H1 (cell line): ENCODE measurements around the gene AFF1. TPM values are rescaled to one million over a fixed set of nuclear protein-coding genes. Genes with fewer than 3 reads are reported as not detected.

Experiments used
- CTCF ChIA-PET: fragments of 300-600 bp; sonication (Branson Sonifier 250); formaldehyde crosslinking; loops from one replicate; lab custom pipeline; 2021; ENCODE audit not compliant: partially characterized antibody; lab: Charles Lee
- POLR2A ChIA-PET: fragments of 300-600 bp; sonication (Branson Sonifier 250); formaldehyde crosslinking; loops from one replicate; lab custom pipeline; 2021; ENCODE audit warnings: inconsistent platforms; ENCODE audit not compliant: partially characterized antibody; lab: Charles Lee
- DNase-seq, 2 experiments: peaks; one replicate each; pipeline versions ENCODE4 v3.0.0 to v3.0.0-alpha.2; 2010 to 2022; ENCODE audit warnings: low spot score in 2 of 2, low read depth in 1 of 2, mixed read lengths in 1 of 2
- FAIRE-seq: peaks from 2 replicates; lab custom pipeline; 2011; peaks lifted over from hg19 to GRCh38; lab: Jason Lieb, UNC
- H2AFZ ChIP-seq: 2 replicates; pipeline ENCODE4 v1.8.1; 2012; ENCODE audit warnings: low read length, inconsistent platforms
- H2AK5ac ChIP-seq: 2 replicates; pipeline ENCODE4 v1.6.1; 2013; ENCODE audit warnings: low read depth, low read length
- H2BK120ac ChIP-seq: replicated peaks from 2 replicates; pipeline ENCODE3; 2013; ENCODE audit warnings: low read depth, low read length, inconsistent platforms
- H2BK12ac ChIP-seq: 2 replicates; pipeline ENCODE4 v1.6.1; 2013; ENCODE audit warnings: low read depth, low read length
- H2BK15ac ChIP-seq: 2 replicates; pipeline ENCODE4 v1.6.1; 2013; ENCODE audit warnings: low read length
- H2BK20ac ChIP-seq: 2 replicates; pipeline ENCODE4 v1.6.1; 2013; ENCODE audit warnings: low read length
- H2BK5ac ChIP-seq: 2 replicates; pipeline ENCODE4 v1.6.1; 2013; ENCODE audit warnings: low read depth, low read length
- H3K14ac ChIP-seq: 2 replicates; pipeline ENCODE4 v1.6.1; 2013; ENCODE audit warnings: inconsistent platforms; ENCODE audit not compliant: insufficient read length
- H3K18ac ChIP-seq: 2 replicates; pipeline ENCODE4 v1.6.1; 2013; ENCODE audit warnings: low read length; ENCODE audit errors: extremely low read depth
- H3K23ac ChIP-seq: 2 replicates; pipeline ENCODE4 v1.6.1; 2013; ENCODE audit warnings: inconsistent platforms; ENCODE audit not compliant: insufficient read length
- H3K23me2 ChIP-seq: 2 replicates; pipeline ENCODE4 v1.6.1; 2013; ENCODE audit warnings: low read depth, low read length
- H3K27ac ChIP-seq: 2 replicates; pipeline ENCODE4 v1.6.1; 2011; ENCODE audit warnings: low read depth, low read length, inconsistent platforms
- H3K27me3 ChIP-seq, 4 experiments: replicated peaks in 1 of 4; 1 replicate in 1 of 4; 2 replicates in 3 of 4; pipeline versions ENCODE4 v1.6.1 to v1.8.1; 2011 to 2013; ENCODE audit warnings: low read length in 3 of 4, mild to moderate bottlenecking in 3 of 4, inconsistent platforms in 2 of 4, mixed read lengths in 2 of 4, moderate library complexity in 1 of 4; ENCODE audit not compliant: control insufficient read depth in 3 of 4, insufficient read depth in 3 of 4; ENCODE audit errors: extremely low read depth in 1 of 4
- H3K36me3 ChIP-seq, 4 experiments: 2 replicates each; pipeline versions ENCODE4 v1.6.1 to v1.8.1; 2011 to 2013; ENCODE audit warnings: mild to moderate bottlenecking in 4 of 4, low read length in 3 of 4, moderate library complexity in 2 of 4, control low read depth in 1 of 4, inconsistent platforms in 1 of 4; ENCODE audit not compliant: insufficient read depth in 4 of 4, control insufficient read depth in 2 of 4
- H3K4ac ChIP-seq: replicated peaks from 2 replicates; pipeline ENCODE3; 2013; ENCODE audit warnings: low read length, low read depth, mixed read lengths, inconsistent platforms; ENCODE audit not compliant: insufficient read length
- H3K4me1 ChIP-seq, 4 experiments: replicated peaks in 1 of 4; 1 replicate in 1 of 4; 2 replicates in 3 of 4; pipeline versions ENCODE4 v1.6.1 to v1.8.1; 2011 to 2013; ENCODE audit warnings: low read length in 3 of 4, inconsistent platforms in 2 of 4, mixed read lengths in 1 of 4; ENCODE audit not compliant: insufficient read depth in 4 of 4, control insufficient read depth in 3 of 4
- H3K4me2 ChIP-seq, 2 experiments: 2 replicates each; pipeline versions ENCODE4 v1.6.1 to v1.8.1; 2011 to 2013; ENCODE audit warnings: low read depth in 2 of 2, low read length in 2 of 2, control low read depth in 1 of 2, inconsistent platforms in 1 of 2, mild to moderate bottlenecking in 1 of 2; ENCODE audit not compliant: insufficient read depth in 1 of 2
- H3K4me3 ChIP-seq, 4 experiments: fragments of 200-600, 300-600 bp in 1 of 4; sonication (generic), shearing (Covaris generic), sonication (Bioruptor Twin) in 1 of 4; 2 replicates each; pipeline versions ENCODE4 v1.5.1 to v1.8.1; 2011 to 2016; ENCODE audit warnings: low read length in 4 of 4, low read depth in 3 of 4, control low read depth in 2 of 4, inconsistent platforms in 2 of 4, mild to moderate bottlenecking in 2 of 4, mixed read lengths in 1 of 4, moderate library complexity in 1 of 4; ENCODE audit not compliant: insufficient read depth in 2 of 4; ENCODE audit errors: extremely low read depth in 1 of 4
- H3K56ac ChIP-seq: replicated peaks from 2 replicates; pipeline ENCODE3; 2013; ENCODE audit warnings: low read depth, mild to moderate bottlenecking, mixed read lengths, low read length, inconsistent platforms; ENCODE audit not compliant: insufficient read length
- H3K79me1 ChIP-seq: 2 replicates; pipeline ENCODE4 v1.6.1; 2013; ENCODE audit warnings: low read depth, low read length, control low read depth
- H3K79me2 ChIP-seq, 2 experiments: 2 replicates each; pipeline versions ENCODE4 v1.6.1 to v1.8.1; 2012 to 2013; ENCODE audit warnings: low read length in 2 of 2, mild to moderate bottlenecking in 2 of 2, inconsistent platforms in 1 of 2; ENCODE audit not compliant: insufficient read depth in 2 of 2, control insufficient read depth in 1 of 2
- H3K9ac ChIP-seq, 4 experiments: replicated peaks in 1 of 4; 1 replicate in 1 of 4; 2 replicates in 3 of 4; pipeline versions ENCODE4 v1.6.1 to v1.8.1; 2011 to 2013; ENCODE audit warnings: low read depth in 3 of 4, low read length in 3 of 4, control low read depth in 2 of 4, mild to moderate bottlenecking in 2 of 4, moderate library complexity in 2 of 4, inconsistent platforms in 1 of 4; ENCODE audit errors: extremely low read depth in 1 of 4
- H3K9me3 ChIP-seq, 2 experiments: 2 replicates each; pipeline versions ENCODE4 v1.6.1 to v1.8.1; 2012 to 2013; ENCODE audit warnings: mild to moderate bottlenecking in 2 of 2, moderate library complexity in 2 of 2, control low read depth in 1 of 2, inconsistent platforms in 1 of 2, low read depth in 1 of 2, low read length in 1 of 2, mixed read lengths in 1 of 2; ENCODE audit not compliant: insufficient read depth in 2 of 2
- H4K20me1 ChIP-seq, 2 experiments: replicated peaks in 1 of 2; 2 replicates each; pipeline versions ENCODE3 to v1.8.1; 2011 to 2013; ENCODE audit warnings: inconsistent platforms in 2 of 2, low read length in 2 of 2, mild to moderate bottlenecking in 1 of 2; ENCODE audit not compliant: insufficient read depth in 2 of 2, control insufficient read depth in 1 of 2
- H4K5ac ChIP-seq: 2 replicates; pipeline ENCODE4 v1.6.1; 2013; ENCODE audit warnings: low read length, low read depth, mixed read lengths, inconsistent platforms; ENCODE audit not compliant: insufficient read length
- H4K8ac ChIP-seq: 2 replicates; pipeline ENCODE4 v1.8.0; 2013; ENCODE audit warnings: mild to moderate bottlenecking, moderate library complexity, low read length, inconsistent platforms; ENCODE audit not compliant: insufficient read depth; ENCODE audit errors: extremely low read depth
- H4K91ac ChIP-seq: replicated peaks from 2 replicates; pipeline ENCODE3; 2013; ENCODE audit warnings: low read length, mixed read lengths, inconsistent platforms; ENCODE audit not compliant: insufficient read length
- ASH2L ChIP-seq: fragments of 200-600, 300-600 bp; sonication (generic); IDR thresholded peaks from one replicate; pipeline ENCODE4 v1.7.1; 2017; ENCODE audit warnings: low read length
- ATF3 ChIP-seq: IDR thresholded peaks from 2 replicates; pipeline ENCODE4 v1.6.1; 2011; ENCODE audit warnings: low read depth, mild to moderate bottlenecking, low read length; ENCODE audit not compliant: insufficient read depth
- BCL11A ChIP-seq, 2 experiments: IDR thresholded peaks; one replicate each; pipeline ENCODE4 v1.6.1; 2011; ENCODE audit warnings: low read depth in 2 of 2, low read length in 2 of 2, mild to moderate bottlenecking in 2 of 2
- CBX8 ChIP-seq: fragments of 300-800, 300-1000 bp; sonication (generic); IDR thresholded peaks from 2 replicates; pipeline ENCODE4 v1.7.1; 2016; ENCODE audit warnings: low read depth, low read length, borderline replicate concordance
- JUND ChIP-seq: IDR thresholded peaks from 2 replicates; pipeline ENCODE4 v1.6.1; 2011; ENCODE audit warnings: mild to moderate bottlenecking, improper control_type of control experiment, low read length
- SIN3A ChIP-seq, 2 experiments: IDR thresholded peaks in 1 of 2; conservative IDR thresholded peaks in 1 of 2; 2 replicates each; pipeline ENCODE4 v1.6.1; 2011 to 2012; ENCODE audit warnings: low read length in 2 of 2, improper control_type of control experiment in 1 of 2, low read depth in 1 of 2, mild to moderate bottlenecking in 1 of 2
- SIX5 ChIP-seq: IDR thresholded peaks from 2 replicates; pipeline ENCODE4 v1.6.1; 2011; ENCODE audit warnings: mild to moderate bottlenecking, low read depth, low read length
- SP4 ChIP-seq: IDR thresholded peaks from 2 replicates; pipeline ENCODE4 v1.6.1; 2012; ENCODE audit warnings: low read length, inconsistent platforms
- TAF1 ChIP-seq: IDR thresholded peaks from 2 replicates; pipeline ENCODE4 v1.6.1; 2011; ENCODE audit warnings: mild to moderate bottlenecking, low read depth, low read length
- WGBS, 2 experiments: shearing (Covaris generic) in 1 of 2; methylation state at CpG; one replicate each; pipeline versions ENCODE4 v1.1.6 to v1.1.7; 2013 to 2015; ENCODE audit warnings: low lambda C conversion rate in 2 of 2, mixed read lengths in 2 of 2, inconsistent platforms in 1 of 2, low coverage in 1 of 2, missing lambda C conversion rate in 1 of 2; ENCODE audit not compliant: insufficient replicate concordance in 2 of 2, insufficient coverage in 1 of 2, insufficient read length in 1 of 2; ENCODE audit errors: extremely low coverage in 1 of 2, missing lambda C conversion rate in 1 of 2; 5-methylcytosine and 5-hydroxymethylcytosine counted together
- polyA plus RNA-seq, 7 experiments: library from polyadenylated mRNA; depleted of rRNA in 3 of 7; stranded (reverse) in 5 of 7; unstranded in 2 of 7; fragments of >200 nt in 5 of 7; fragments of 200-250 nt in 2 of 7; gene quantifications; 1 replicate in 5 of 7; 2 replicates in 1 of 7; 4 replicates in 1 of 7; pipeline versions ENCODE4 v1.2.1 to v1.2.3, GENCODE V29; 2011 to 2013; ENCODE audit warnings: missing spikeins in 2 of 7, mixed read lengths in 2 of 7
- total RNA-seq: library from RNA; stranded (reverse); fragmentation: NEBNext Ultra II Directional; extraction: Animal tissue kit (Norgen Biotek cat#: 25700); gene quantifications from 2 replicates; pipeline ENCODE4 v1.2.1, GENCODE V29; 2021

AFF1 gene
- total and polyA plus RNA-seq, 2 of the 8 experiments (the other 6 are each of a cell fraction or from before 2014, with no cell fraction given): 14.8 to 85.5 TPM

GRCh38 chr4:87051121-87051713, 116.4 kb downstream of the AFF1 start:
- H3K79me2 ChIP-seq: peaks cover 0 to 76% of the 10 kb centered on the region in 2 experiments; a peak in 2 of 4 replicates
- no peak for TF ChIP-seq SIN3A (conservative IDR thresholded peaks at IDR 0.05 in 1 of 2, IDR thresholded peaks at IDR 0.05 in 1 of 2; ENCODE audit: low read depth in 1 of 2, low read length in 2 of 2)
- TF ChIP-seq ATF3: no peak
- TF ChIP-seq CBX8: no peak
- TF ChIP-seq TAF1: no peak
- no peak for TF ChIP-seq BCL11A (IDR thresholded peaks at IDR 0.05; ENCODE audit: low read depth in 2 of 2, low read length in 2 of 2)
- no peak for TF ChIP-seq ASH2L
- no peak for TF ChIP-seq SP4
- TF ChIP-seq SIX5: no peak
- TF ChIP-seq JUND: no peak

More at GRCh38 chr4:87051121-87051713, 116.4 kb downstream of the AFF1 start:
- peaks cover 0 to 13% (median 10%) of the 10 kb centered on the region in 4 experiments; a peak in 5 of 7 replicates for H3K4me1 ChIP-seq
- no peaks in the 10 kb centered on the region for H3K27me3 ChIP-seq
- peaks cover 0 to 6% of the 10 kb centered on the region in 2 experiments for H4K20me1 ChIP-seq
- no peak for DNase-seq
- H2AFZ ChIP-seq: no peak overlapping the region
- ChIA-PET CTCF (interaction anchor here (1.3 kb wide), 1 partner anchor 129 kb away, joined by 4 read pairs; no protein-coding TSS in a partner anchor), POLR2A (interaction anchor here (1.3 to 2.9 kb wide), 3 partner anchors 9 to 115 kb away, joined by 4 to 6 read pairs (median 4); no protein-coding TSS in a partner anchor)
- H2BK120ac ChIP-seq: no peak overlapping the region
- no peak overlapping the region for H4K91ac ChIP-seq
- no peak overlapping the region for H4K8ac ChIP-seq
- 82% methylated on average over 9 of the region's 10 CpGs; no CpG with 5 or more reads in 1 of the 2 experiments for WGBS, 2 experiments
- H3K4ac ChIP-seq: no peak overlapping the region
- no peak for FAIRE-seq
- no peaks in the 10 kb centered on the region for H3K23me2 ChIP-seq
- H4K5ac ChIP-seq: no peak overlapping the region
- H3K18ac ChIP-seq: no peak overlapping the region
- H3K79me1 ChIP-seq: peaks cover 9% of the 10 kb centered on the region; the same call in 1 of the 2 replicates
- no peak overlapping the region for H3K4me3 ChIP-seq
- H3K4me2 ChIP-seq: no peak overlapping the region
- no peak overlapping the region for H3K27ac ChIP-seq
- H3K56ac ChIP-seq: no peak overlapping the region
- H3K9ac ChIP-seq: no peak overlapping the region
- H3K9me3 ChIP-seq: no peaks in the 10 kb centered on the region
- no peak overlapping the region for H2BK12ac ChIP-seq
- H2BK20ac ChIP-seq: no peak overlapping the region
- no peak overlapping the region for H2AK5ac ChIP-seq
- H2BK15ac ChIP-seq: no peak overlapping the region
- no peak overlapping the region for H3K23ac ChIP-seq
- H3K36me3 ChIP-seq: peaks cover 2 to 32% (median 7%) of the 10 kb centered on the region in 4 experiments; a peak in 5 of 8 replicates
- no peak overlapping the region for H3K14ac ChIP-seq
- H2BK5ac ChIP-seq: no peak overlapping the region
